Measurements from ENCODE around the gene PAX7. TPM values are rescaled to one million over a fixed set of nuclear protein-coding genes. Genes with fewer than 3 reads are reported as not detected.

The PAX7 gene
- total and polyA plus RNA-seq, 12 donors, result not detected

- Histone ChIP-seq H3K27me3 (peaks cover 0 to 66% (median 47%) of the 10 kb centered on the region in 7 donors), H3K9me3 (peaks cover 0 to 34% (median 7%) of the 10 kb centered on the region in 11 donors), H3K27ac (no peak overlapping the region), H3K4me1 (no peaks in the 10 kb centered on the region), H3K4me3 (no peak overlapping the region), H3K36me3 (no peaks in the 10 kb centered on the region)
- WGBS, 2 donors, result 78 to 86% methylated on average over 2 of the region's 2 CpGs
- no peak for TF ChIP-seq CTCF (IDR thresholded peaks at IDR 0.05)
- no peak for DNase-seq
- intact Hi-C loops (cut with DNase I), result loop anchor here in 1 of 10 donors (5.0 kb wide), 1 partner anchor 1282 kb away; no protein-coding TSS in a partner anchor
- ATAC-seq, result no peak
Observed at GRCh38 chr1:18750600-18750999, 120.0 kb downstream of the PAX7 start.

- no peak overlapping the region for H3K27ac ChIP-seq
- DNase-seq, result no peak
- H3K27me3 ChIP-seq, result peaks cover 0 to 69% (median 40%) of the 10 kb centered on the region in 7 donors
- intact Hi-C loops (cut with DNase I), result loop anchor here in 1 of 10 donors (5.0 kb wide), 1 partner anchor 1281 kb away; no protein-coding TSS in a partner anchor
- ATAC-seq, result no peak
- no peak for TF ChIP-seq CTCF (IDR thresholded peaks at IDR 0.05)
- H3K36me3 ChIP-seq, result no peaks in the 10 kb centered on the region
- no peaks in the 10 kb centered on the region for H3K4me1 ChIP-seq
- H3K9me3 ChIP-seq, result peaks cover 0 to 39% (median 7%) of the 10 kb centered on the region in 11 donors
- WGBS, 2 donors, result 49 to 50% methylated on average over 4 of the region's 4 CpGs
- H3K4me3 ChIP-seq, result no peak overlapping the region
Observed at GRCh38 chr1:18751425-18751824, 120.8 kb downstream of the PAX7 start.

GRCh38 chr1:18752409-18752808, 121.8 kb downstream of the PAX7 start:
- intact Hi-C loops (cut with DNase I), result loop anchor here in 1 of 10 donors (5.0 kb wide), 1 partner anchor 1280 kb away; no protein-coding TSS in a partner anchor
- Histone ChIP-seq H3K4me3 (no peak overlapping the region), H3K27me3 (peaks cover 0 to 62% (median 40%) of the 10 kb centered on the region in 7 donors), H3K36me3 (no peaks in the 10 kb centered on the region), H3K9me3 (peaks cover 0 to 48% (median 8%) of the 10 kb centered on the region in 11 donors), H3K4me1 (no peaks in the 10 kb centered on the region), H3K27ac (no peak overlapping the region)
- ATAC-seq (no peak), DNase-seq (no peak)
- TF ChIP-seq CTCF (IDR thresholded peaks at IDR 0.05), result no peak

- peaks cover 0 to 42% (median 26%) of the 10 kb centered on the region in 7 donors for H3K27me3 ChIP-seq
- DNase-seq (no peak), ATAC-seq (no peak)
- no peak overlapping the region for H3K4me3 ChIP-seq
- no peak overlapping the region for H3K27ac ChIP-seq
- intact Hi-C loops (cut with DNase I), result no loop called here
- no peaks in the 10 kb centered on the region for H3K4me1 ChIP-seq
- TF ChIP-seq CTCF (IDR thresholded peaks at IDR 0.05), result no peak
- H3K9me3 ChIP-seq, result peaks cover 0 to 29% (median 2%) of the 10 kb centered on the region in 11 donors
- WGBS, 2 donors, result 90 to 92% methylated on average over 3 of the region's 3 CpGs
- no peaks in the 10 kb centered on the region for H3K36me3 ChIP-seq
Observed at GRCh38 chr1:18760156-18760555, 129.5 kb downstream of the PAX7 start.
